ENCODE measurements around the gene SLC44A3.

SLC44A3 gene

DNA sequence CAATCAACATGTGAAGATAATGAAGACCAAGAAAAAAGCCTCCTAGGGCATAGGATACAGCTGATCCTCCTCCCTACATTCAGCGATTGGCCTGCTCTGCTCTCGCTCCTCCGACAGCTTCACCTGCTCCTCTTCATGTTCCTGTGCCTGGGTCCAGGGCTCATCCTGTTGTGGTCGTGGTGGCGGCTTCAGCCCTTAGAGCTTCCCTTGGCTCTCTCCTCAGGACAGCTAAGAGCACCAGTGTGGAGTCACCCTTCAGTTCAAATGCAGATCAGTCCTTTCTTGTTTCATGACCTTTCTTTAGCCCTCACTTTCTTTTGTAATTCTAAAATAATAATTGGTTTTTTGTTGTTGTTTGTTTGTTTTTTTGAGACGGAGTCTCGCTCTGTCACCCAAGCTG, 88.0 kb downstream of the SLC44A3 start:
- no peak for DNase-seq (ENCODE audit: low spot score)

DNA sequence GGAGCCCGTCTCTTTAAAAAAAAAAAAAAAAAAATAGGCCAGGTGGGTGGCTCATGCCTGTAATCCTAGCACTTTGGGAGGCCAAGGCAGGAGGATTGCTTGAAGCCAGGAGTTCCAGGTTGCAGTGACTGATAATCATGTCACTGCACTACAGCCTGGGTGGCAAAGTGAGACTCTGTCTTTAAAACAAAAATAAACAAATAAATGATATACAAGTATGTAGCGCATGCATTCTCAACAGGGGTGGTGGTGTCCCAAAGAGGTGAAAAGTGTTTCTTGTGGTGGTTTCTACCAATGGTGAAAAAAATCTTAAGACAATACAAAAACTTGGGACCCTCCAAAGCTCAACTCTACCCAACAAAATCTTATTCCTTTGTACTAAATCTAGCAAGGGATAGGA, 88.8 kb downstream of the SLC44A3 start:
- no peak for DNase-seq (ENCODE audit: low spot score)

DNA sequence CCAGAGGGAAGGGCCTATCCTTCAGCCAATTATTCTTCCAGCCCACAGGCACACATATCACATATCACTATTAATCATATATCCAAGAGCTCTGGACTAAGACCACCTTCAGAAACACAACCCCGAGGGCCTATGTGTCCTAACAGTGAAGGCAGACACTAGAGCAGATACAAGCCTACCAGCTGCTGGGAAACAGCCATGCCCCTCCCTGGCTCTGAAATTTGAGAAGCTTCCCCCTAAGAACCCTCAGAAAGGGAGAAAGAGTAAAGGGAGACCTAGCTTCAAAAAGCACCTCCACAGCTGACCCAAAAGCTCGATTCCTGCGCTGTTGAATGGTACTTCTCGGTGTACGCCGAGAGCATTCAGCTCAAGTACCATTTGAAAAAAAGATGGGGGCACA, 89.3 kb downstream of the SLC44A3 start:
- no peak for DNase-seq (ENCODE audit: low spot score)

- DNase-seq (ENCODE audit: low spot score) = no peak
Observed at GRCh38 chr1:94912263-94913184, 92.4 kb downstream of the SLC44A3 start.

- DNase-seq (ENCODE audit: low spot score) = no peak
Observed at GRCh38 chr1:94917251-94917650, 97.1 kb downstream of the SLC44A3 start.

DNA sequence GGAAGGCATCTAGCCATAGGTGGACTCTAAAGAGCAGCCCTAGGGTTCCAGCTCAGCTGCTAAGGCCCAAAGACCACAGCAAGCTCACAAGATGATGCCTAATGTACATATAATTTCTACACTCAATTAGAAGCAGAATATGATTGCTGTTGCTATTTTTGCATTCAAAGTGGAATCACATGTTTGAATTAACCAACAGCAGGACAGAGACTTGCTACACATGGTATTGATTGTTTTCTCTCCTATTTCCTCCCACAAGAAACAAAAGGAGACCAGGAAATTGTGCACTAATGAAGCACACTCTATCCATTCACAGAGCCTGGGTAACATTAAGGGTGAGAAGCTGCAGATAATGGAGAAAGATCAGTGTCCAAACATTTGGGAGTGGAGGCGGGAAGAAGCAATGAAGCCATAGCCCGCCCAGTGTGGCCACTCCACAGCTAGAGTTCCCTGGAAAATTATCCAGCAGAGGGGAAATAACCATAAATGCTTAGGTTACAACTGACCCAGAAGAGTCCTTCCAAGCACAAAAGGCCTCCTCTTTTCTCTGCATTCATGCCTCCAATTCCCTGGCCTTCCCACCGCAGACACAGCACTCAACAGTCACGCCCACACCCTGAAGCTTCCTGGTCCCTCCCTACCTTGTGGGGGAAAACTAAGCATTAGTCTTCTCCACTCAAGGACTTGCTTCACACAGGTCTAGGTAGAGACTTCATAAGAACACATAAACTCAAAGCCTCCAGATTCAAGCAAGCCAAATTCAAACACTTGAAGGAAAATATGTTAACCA, 99.3 kb downstream of the SLC44A3 start:
- no peak for DNase-seq (ENCODE audit: low spot score)

DNA sequence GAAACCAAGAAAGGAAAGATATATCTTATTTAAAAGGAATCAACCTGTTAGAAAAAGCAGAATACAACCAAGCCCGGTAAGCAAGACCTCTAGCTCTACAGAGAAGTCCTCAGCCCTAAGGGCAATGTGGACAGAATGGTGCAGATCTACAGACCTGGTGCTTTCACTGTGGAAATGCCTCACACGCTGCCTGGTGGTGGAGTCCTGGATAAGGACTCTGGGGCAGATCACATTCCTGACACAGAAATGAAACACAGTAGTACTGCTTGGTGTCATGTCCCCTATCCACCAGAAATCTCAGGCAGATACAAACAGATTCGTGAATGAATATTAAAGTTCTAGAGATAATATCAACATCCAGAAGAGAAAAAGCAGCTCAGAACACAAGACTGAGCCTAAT, 99.9 kb downstream of the SLC44A3 start:
- DNase-seq (ENCODE audit: low spot score) = no peak

- DNase-seq (ENCODE audit: low spot score) = no peak
Observed at GRCh38 chr1:94921977-94922376, 101.8 kb downstream of the SLC44A3 start.

DNA sequence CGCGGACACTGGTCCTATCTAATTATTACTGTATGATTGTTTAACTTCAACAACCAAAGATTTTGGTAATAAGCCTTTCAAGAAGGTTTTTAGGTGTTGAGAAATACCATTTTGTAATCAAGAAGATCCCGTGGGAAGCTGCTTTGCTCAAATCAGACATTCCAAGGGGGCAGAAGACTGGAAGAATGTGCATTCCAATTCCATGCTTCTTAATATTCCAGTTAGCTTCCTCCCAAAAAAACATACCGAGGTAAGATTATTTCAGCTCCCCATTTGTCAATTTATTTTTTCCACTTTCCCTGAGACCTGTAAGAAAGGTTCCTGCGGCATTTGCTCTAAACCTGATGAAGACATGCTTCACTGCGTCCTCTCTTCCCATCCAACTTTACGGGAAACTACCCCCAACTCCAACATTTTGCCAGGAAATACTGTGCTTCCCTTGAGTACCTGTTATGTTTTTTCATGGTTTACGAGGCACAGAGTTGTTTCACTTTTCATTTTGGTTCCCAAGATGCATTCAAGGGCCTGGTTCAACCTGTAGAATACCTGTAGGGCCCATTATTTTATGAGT, 102.7 kb downstream of the SLC44A3 start:
- no peak for DNase-seq (ENCODE audit: low spot score)

DNA sequence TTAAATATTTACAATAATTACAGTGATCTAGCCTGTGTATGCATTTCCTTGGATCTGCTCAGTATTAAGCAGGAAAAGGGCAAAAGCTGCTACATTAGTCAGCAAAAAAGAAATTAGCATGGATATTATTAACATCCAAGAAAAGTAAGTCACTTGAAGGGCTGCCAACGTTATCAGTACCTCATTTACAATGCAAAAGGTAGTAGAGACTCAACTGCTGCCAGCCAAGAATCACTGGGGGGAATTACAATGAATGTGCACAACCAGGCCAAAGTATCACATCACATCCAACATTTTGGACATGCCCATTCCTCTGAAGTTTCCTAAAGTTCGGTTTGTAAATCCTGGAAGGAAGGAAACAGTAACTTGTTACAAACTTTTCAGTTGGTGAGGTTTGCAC, 104.8 kb downstream of the SLC44A3 start:
- DNase-seq (ENCODE audit: low spot score) = peak; percentile 17

DNA sequence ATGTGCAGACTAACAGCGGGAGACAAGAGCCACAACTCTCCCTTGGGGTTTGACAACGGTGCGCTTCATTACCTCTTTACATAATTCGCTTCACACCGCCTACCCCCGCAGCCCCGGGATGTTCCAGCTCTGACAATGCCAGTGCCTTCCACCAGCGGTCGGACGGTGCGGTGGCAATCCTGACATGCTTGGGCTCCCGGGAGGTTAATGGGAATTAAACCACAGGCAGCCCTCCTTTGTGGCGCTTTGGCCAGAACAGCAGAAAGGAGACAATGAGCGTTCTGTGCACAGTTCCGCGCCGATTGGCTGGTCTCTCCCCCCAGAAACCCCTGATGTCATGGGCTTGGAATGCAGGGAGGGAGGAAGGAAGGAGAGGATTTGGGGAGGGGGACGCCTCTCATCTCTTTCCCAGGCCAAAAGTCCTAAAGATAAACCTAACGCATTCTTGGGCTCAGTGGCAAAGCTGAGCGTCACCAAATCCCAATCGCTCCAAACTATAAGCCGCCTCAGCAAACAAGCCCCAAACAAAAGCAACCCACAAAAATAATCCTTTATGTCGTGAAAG, 105.5 kb downstream of the SLC44A3 start:
- DNase-seq (ENCODE audit: low spot score) = peak; percentile 74

GRCh38 chr1:94926126-94926914, 106.2 kb downstream of the SLC44A3 start:
- DNase-seq (ENCODE audit: low spot score) = peak; percentile 60

- DNase-seq (ENCODE audit: low spot score) = peak; percentile 79
Observed at GRCh38 chr1:94926915-94927404, 106.8 kb downstream of the SLC44A3 start, which contains the start of gene CNN3. Gene CNN3 (minus strand): TSS chr1:94927110. CDS start chr1:94926894, 216 bp downstream.

DNA sequence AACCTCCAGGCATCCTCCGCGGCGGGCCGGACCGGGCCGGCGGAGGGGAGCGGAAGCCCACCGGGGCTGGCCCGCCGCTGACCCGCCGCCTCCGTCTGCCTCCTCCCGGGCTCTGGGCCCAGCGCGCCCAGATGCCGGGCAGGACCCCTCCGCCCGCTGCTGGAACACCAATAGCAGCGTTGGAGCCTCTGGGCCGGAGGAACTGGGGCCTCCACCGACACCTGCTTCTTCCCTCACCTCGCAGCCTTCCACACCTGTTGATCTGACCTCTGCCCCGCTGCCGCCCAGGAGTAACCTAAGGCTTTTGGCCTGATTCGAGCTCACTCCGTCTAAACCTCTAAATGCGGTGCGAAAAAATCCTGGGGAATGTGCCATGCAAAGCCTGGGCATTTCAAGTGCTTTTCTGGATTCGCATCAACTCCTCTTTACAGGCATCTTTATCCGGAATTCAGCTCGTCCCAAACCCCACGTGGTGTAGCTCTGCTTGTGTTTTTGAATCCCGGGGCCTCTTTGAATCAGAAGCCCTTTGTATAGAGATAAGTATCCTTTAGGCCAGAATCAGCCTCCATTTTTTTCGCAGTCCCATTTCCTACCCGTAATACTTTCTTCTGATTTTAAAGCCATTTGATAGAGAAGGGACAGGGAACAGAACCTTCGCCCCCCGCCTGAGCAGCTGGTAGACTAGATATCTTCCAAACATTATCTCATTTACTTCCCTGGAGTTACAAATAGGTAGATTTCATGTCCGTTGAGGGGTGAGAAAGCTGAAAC, 107.4 kb downstream of the SLC44A3 start:
- DNase-seq (ENCODE audit: low spot score) = no peak

GRCh38 chr1:94928293-94928939, 108.3 kb downstream of the SLC44A3 start:
- DNase-seq (ENCODE audit: low spot score) = no peak

DNA sequence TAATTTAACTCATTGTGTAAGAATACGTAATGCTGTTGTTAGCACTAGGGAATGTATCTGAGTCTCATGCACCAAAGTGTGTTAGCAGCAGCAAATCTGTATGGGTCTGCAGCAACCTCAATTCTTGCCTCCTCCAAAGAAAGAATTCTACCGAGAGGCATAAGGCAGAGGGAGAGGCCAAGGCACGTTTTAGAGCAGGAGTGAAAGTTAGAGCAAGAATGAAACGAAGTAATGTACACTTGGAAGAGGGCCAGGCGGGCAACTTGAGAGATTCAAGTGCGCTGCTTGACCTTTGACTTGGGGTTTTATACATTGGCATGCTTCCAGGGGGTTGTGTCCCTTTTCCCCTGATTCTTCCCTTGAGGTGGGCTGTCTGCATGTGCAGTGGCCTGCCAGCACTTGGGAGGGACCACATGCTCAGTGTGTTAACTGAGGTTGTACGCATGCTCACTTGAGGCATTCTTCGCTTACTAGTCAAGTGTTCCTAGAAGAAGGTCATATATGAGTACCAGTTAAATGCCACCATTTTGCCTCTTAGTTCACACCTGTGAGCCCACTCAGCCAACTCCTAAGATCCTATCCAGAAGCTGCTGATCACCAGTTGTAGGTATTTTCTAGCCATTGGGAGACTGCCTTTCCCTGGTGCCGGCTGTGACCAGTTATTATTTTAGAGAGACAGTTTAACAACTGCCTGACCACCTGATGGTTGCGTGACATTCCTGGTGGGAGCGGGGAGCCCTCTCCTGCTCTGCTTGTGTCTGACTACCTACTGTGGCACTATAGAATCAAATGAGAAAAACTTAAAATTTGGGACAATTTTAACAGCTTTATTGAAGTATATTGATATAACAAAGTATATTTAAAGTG, 109.4 kb downstream of the SLC44A3 start:
- DNase-seq (ENCODE audit: low spot score) = no peak

DNA sequence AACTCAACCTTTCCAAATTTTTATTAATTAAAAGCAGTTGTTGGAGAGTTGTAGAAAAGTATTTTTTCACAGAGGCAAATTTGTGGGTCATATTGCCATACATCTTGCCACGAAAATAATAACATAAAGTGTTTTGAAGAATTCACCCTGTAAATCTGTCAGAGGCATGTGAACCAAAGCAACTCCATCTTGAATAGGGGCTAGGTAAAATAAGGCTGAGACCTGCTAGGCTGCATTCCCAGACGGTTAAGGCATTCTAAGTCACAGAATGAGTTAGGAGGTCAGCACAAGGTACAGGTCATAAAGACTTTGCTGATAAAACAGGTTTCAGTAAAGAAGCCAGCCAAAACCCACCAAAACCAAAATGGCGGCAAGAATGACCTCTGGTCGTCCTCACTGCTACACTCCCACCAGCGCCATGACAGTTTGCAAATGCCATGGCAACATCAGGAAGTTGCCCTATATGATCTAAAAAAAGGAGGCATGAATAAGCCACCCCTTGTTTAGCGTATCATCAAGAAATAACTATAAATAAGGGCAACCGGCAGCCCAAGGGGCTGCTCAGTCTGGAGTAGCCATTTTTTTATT, 111.2 kb downstream of the SLC44A3 start:
- DNase-seq (ENCODE audit: low spot score) = no peak

- no peak for DNase-seq (ENCODE audit: low spot score)
Observed at GRCh38 chr1:94934551-94934950, 114.4 kb downstream of the SLC44A3 start.

- DNase-seq (ENCODE audit: low spot score) = no peak
Observed at GRCh38 chr1:94935034-94935433, 114.9 kb downstream of the SLC44A3 start.

Measured in kidney capillary endothelial cell (primary cell).